Caco-2 (cell line): ENCODE results near the gene TNKS2. TPM values are rescaled to one million over a fixed set of nuclear protein-coding genes. Genes with fewer than 3 reads are reported as not detected.
A peak's percentile ranks its signal among the peaks of the same experiment; 100 is the strongest.

Experiments used
- BruUV-seq: library from RNA; stranded (reverse); fragments of 400-500 nt; replicated peaks from 2 replicates; lab custom pipeline; 2021; lab: Mats Ljungman, UMichigan
- CTCF ChIA-PET: fragments of 300-600 bp; sonication (Branson Sonifier 250); formaldehyde crosslinking; loops from one replicate; lab custom pipeline; 2022; ENCODE audit warnings: antibody characterized with exemption; lab: Charles Lee
- POLR2A ChIA-PET: fragments of 300-600 bp; sonication (Branson Sonifier 250); formaldehyde crosslinking; loops from one replicate; lab custom pipeline; 2022; ENCODE audit warnings: antibody characterized with exemption; lab: Charles Lee
- DNase-seq, 2 experiments: peaks; one replicate each; pipeline versions ENCODE4 v3.0.0 to v3.0.0-alpha.2; 2020 to 2022
- H3K27me3 ChIP-seq: replicated peaks from 2 replicates; pipeline ENCODE4 v1.6.0; 2011; ENCODE audit warnings: low read length; ENCODE audit not compliant: control insufficient read depth, insufficient read depth
- H3K36me3 ChIP-seq: 2 replicates; pipeline ENCODE4 v1.5.1; 2011; ENCODE audit warnings: low read length; ENCODE audit not compliant: control insufficient read depth, insufficient read depth
- H3K4me1 ChIP-seq: fragments of 250-450 bp; sonication (Bioruptor Pico); 2 replicates; pipeline ENCODE4 v1.5.1; 2020; ENCODE audit warnings: mild to moderate bottlenecking
- H3K4me3 ChIP-seq: 2 replicates; pipeline ENCODE4 v1.5.1; 2011; ENCODE audit warnings: low read depth, mild to moderate bottlenecking, control low read depth, low read length
- H3K9me3 ChIP-seq: fragments of 250-450 bp; sonication (Bioruptor Pico); 2 replicates; pipeline ENCODE4 v1.5.1; 2020; ENCODE audit warnings: mild to moderate bottlenecking, moderate library complexity
- H3K27ac Mint-ChIP-seq: one replicate; pipeline ENCODE4 v1.8.0; 2022; ENCODE audit warnings: mixed read lengths; ENCODE audit not compliant: unreplicated experiment
- H3K27me3 Mint-ChIP-seq: one replicate; pipeline ENCODE4 v1.8.0; 2022; ENCODE audit warnings: mixed read lengths; ENCODE audit not compliant: insufficient read depth, unreplicated experiment
- H3K36me3 Mint-ChIP-seq: one replicate; pipeline ENCODE4 v1.8.0; 2022; ENCODE audit warnings: mild to moderate bottlenecking, mixed read lengths; ENCODE audit not compliant: insufficient read depth, unreplicated experiment
- H3K4me1 Mint-ChIP-seq: one replicate; pipeline ENCODE4 v1.8.0; 2022; ENCODE audit warnings: low read depth, mixed read lengths; ENCODE audit not compliant: unreplicated experiment
- H3K4me3 Mint-ChIP-seq: one replicate; pipeline ENCODE4 v1.8.0; 2022; ENCODE audit warnings: mild to moderate bottlenecking, moderate library complexity, mixed read lengths; ENCODE audit not compliant: unreplicated experiment
- H3K9me3 Mint-ChIP-seq: one replicate; pipeline ENCODE4 v1.8.0; 2022; ENCODE audit warnings: mixed read lengths; ENCODE audit not compliant: unreplicated experiment
- CTCF ChIP-seq, 2 experiments: fragments of 200-600 bp in 1 of 2; IDR thresholded peaks; 1 replicate in 1 of 2; 2 replicates in 1 of 2; pipeline versions ENCODE4 v1.5.1 to v1.8.0; 2011 to 2022; ENCODE audit warnings: antibody characterized with exemption in 1 of 2, control low read depth in 1 of 2, inconsistent platforms in 1 of 2, low read depth in 1 of 2, low read length in 1 of 2, mild to moderate bottlenecking in 1 of 2, moderate library complexity in 1 of 2; ENCODE audit not compliant: insufficient read depth in 1 of 2, severe bottlenecking in 1 of 2, unreplicated experiment in 1 of 2
- intact Hi-C: fragments of 100-400 bp; cut with micrococcal nuclease; formaldehyde crosslinking; loops from one replicate; pipeline ENCODE4 v1.10.0; 2022; ENCODE audit not compliant: unreplicated experiment
- total RNA-seq: library from RNA; stranded (reverse); gene quantifications from 2 replicates; pipeline ENCODE4 v1.2.3, GENCODE V29; 2022

TNKS2 gene
- total RNA-seq, 1 experiment from 2014 or later: 48.5 TPM

DNA sequence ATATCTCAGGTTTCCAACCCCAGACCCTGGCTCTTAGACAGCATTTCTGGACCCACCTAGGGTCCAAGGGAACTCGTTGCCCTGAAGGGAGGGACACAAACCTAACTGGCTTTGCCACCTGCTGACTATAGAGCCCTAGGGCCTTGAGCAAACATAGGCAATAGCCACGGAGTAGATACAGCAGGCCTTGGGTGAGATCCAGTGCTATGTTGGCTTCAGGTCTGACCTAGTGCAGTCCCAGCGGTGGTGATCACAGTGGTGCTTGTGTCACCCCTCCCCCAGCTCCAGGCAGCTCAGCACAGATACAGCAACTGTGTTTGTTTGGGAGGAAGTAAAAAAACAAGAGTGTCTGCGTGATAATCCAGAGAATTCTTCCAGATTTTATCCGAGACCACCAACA is 9.7 kb upstream of the TNKS2 start:
- Histone ChIP-seq H3K9me3 (no peaks in the 10 kb centered on the region), H3K36me3 (no peaks in the 10 kb centered on the region), H3K4me3 (no peak overlapping the region), H3K4me1 (no peaks in the 10 kb centered on the region), H3K27me3 (no peaks in the 10 kb centered on the region)
- POLR2A ChIA-PET: no interaction called here
- no TSS peak for BruUV-seq
- Mint-ChIP-seq H3K4me1 (no peaks in the 10 kb centered on the region), H3K27ac (no peak overlapping the region), H3K4me3 (no peak overlapping the region), H3K36me3 (no peaks in the 10 kb centered on the region), H3K9me3 (no peaks in the 10 kb centered on the region), H3K27me3 (no peaks in the 10 kb centered on the region)
- intact Hi-C loops: no loop called here
- no peak for TF ChIP-seq CTCF (IDR thresholded peaks at IDR 0.05; ENCODE audit: insufficient read depth in 1 of 2, low read depth in 1 of 2, low read length in 1 of 2, severe bottlenecking in 1 of 2, unreplicated experiment in 1 of 2)
- DNase-seq: no peak
- CTCF ChIA-PET: no interaction called here

GRCh38 chr10:91796331-91797047 is 1.7 kb upstream of the TNKS2 start:
- POLR2A ChIA-PET: no interaction called here
- no peaks in the 10 kb centered on the region for H3K36me3 ChIP-seq
- no peaks in the 10 kb centered on the region for H3K27me3 Mint-ChIP-seq
- intact Hi-C loops: loop anchor here (5.0 kb wide), 1 partner anchor 304 kb away; no protein-coding TSS in a partner anchor
- CTCF ChIA-PET: interaction anchor here (0.8 kb wide), 1 partner anchor 36 kb away, joined by 3 read pairs; no protein-coding TSS in a partner anchor
- H3K36me3 Mint-ChIP-seq: peaks cover 44% of the 10 kb centered on the region
- H3K4me1 Mint-ChIP-seq: peaks cover 29% of the 10 kb centered on the region
- TF ChIP-seq CTCF (IDR thresholded peaks at IDR 0.05; ENCODE audit: insufficient read depth in 1 of 2, low read depth in 1 of 2, low read length in 1 of 2, severe bottlenecking in 1 of 2, unreplicated experiment in 1 of 2): no peak
- peak overlapping the region; percentile 96 for H3K4me3 Mint-ChIP-seq
- no peak for DNase-seq
- no peak overlapping the region for H3K4me3 ChIP-seq
- H3K27me3 ChIP-seq: no peaks in the 10 kb centered on the region
- no peaks in the 10 kb centered on the region for H3K9me3 Mint-ChIP-seq
- peak overlapping the region; percentile 97 for H3K27ac Mint-ChIP-seq
- BruUV-seq: no TSS peak
- no peaks in the 10 kb centered on the region for H3K9me3 ChIP-seq
- peaks cover 24% of the 10 kb centered on the region for H3K4me1 ChIP-seq

- no peaks in the 10 kb centered on the region for H3K27me3 ChIP-seq
- H3K4me1 Mint-ChIP-seq: peaks cover 34% of the 10 kb centered on the region
- peaks cover 50% of the 10 kb centered on the region for H3K36me3 Mint-ChIP-seq
- peak overlapping the region; percentile 96 for H3K4me3 Mint-ChIP-seq
- peak in 1 of 2 experiments; percentile 45 for DNase-seq
- no peaks in the 10 kb centered on the region for H3K36me3 ChIP-seq
- POLR2A ChIA-PET: interaction anchor here (2.0 kb wide), 1 partner anchor 127 kb away, joined by 14 read pairs; the partner anchor contains the start of gene BTAF1
- no TSS peak for BruUV-seq
- H3K27me3 Mint-ChIP-seq: no peaks in the 10 kb centered on the region
- H3K27ac Mint-ChIP-seq: peak overlapping the region; percentile 97
- H3K4me1 ChIP-seq: peaks cover 24% of the 10 kb centered on the region
- H3K9me3 ChIP-seq: no peaks in the 10 kb centered on the region
- H3K9me3 Mint-ChIP-seq: no peaks in the 10 kb centered on the region
- peak overlapping the region; percentile 98 for H3K4me3 ChIP-seq
- no peak for TF ChIP-seq CTCF (IDR thresholded peaks at IDR 0.05; ENCODE audit: insufficient read depth in 1 of 2, low read depth in 1 of 2, low read length in 1 of 2, severe bottlenecking in 1 of 2, unreplicated experiment in 1 of 2)
- CTCF ChIA-PET: interaction anchor here (0.8 kb wide), 1 partner anchor 37 kb away, joined by 3 read pairs; no protein-coding TSS in a partner anchor
- intact Hi-C loops: loop anchor here (5.0 kb wide), 1 partner anchor 305 kb away; no protein-coding TSS in a partner anchor
Measured at GRCh38 chr10:91797048-91797690, 1.1 kb upstream of the TNKS2 start.
